HG03558 (cell line): Measurements from ENCODE around the gene NCOA3.
"Not testable (repeated sequence)": the region's sequence is repeated elsewhere in the genome, so short reads cannot be mapped to it uniquely, and the experiment has no call there.

ENCODE experiments used
- ATAC-seq: cut with Tn5 transposase; IDR thresholded peaks from one replicate; pipeline ENCODE4 v1.9.1; 2021; ENCODE audit warnings: moderate number of reproducible peaks; ENCODE audit not compliant: unreplicated experiment; ENCODE audit errors: extremely low read depth

The NCOA3 gene

GRCh38 chr20:47557791-47558190 is 56.1 kb downstream of the NCOA3 start:
- no peak for ATAC-seq

GRCh38 chr20:47558295-47559066 is 56.8 kb downstream of the NCOA3 start:
- no peak for ATAC-seq

- no peak for ATAC-seq
Observed at GRCh38 chr20:47559141-47559540, 57.5 kb downstream of the NCOA3 start.

- no peak for ATAC-seq
Observed at GRCh38 chr20:47561180-47561579, 59.5 kb downstream of the NCOA3 start.

- no peak for ATAC-seq
Observed at GRCh38 chr20:47561603-47562583, 60.2 kb downstream of the NCOA3 start.

- ATAC-seq, result no peak
Observed at GRCh38 chr20:47566269-47566668, 64.6 kb downstream of the NCOA3 start.

GRCh38 chr20:47568019-47568418 is 66.3 kb downstream of the NCOA3 start:
- no peak for ATAC-seq

- ATAC-seq, result no peak
Observed at GRCh38 chr20:47568837-47569410, 67.2 kb downstream of the NCOA3 start.

- ATAC-seq, result no peak
Observed at GRCh38 chr20:47571426-47571825, 69.7 kb downstream of the NCOA3 start.

- no peak for ATAC-seq
Observed at GRCh38 chr20:47572105-47572729, 70.5 kb downstream of the NCOA3 start.

GRCh38 chr20:47573559-47573958 is 71.9 kb downstream of the NCOA3 start:
- ATAC-seq, result no peak

GRCh38 chr20:47574616-47575364 is 73.1 kb downstream of the NCOA3 start:
- ATAC-seq, result no peak

- ATAC-seq, result no peak
Observed at GRCh38 chr20:47576516-47577033, 74.9 kb downstream of the NCOA3 start.

- no peak for ATAC-seq
Observed at GRCh38 chr20:47577314-47577713, 75.6 kb downstream of the NCOA3 start.

- no peak for ATAC-seq
Observed at GRCh38 chr20:47578543-47578942, 76.9 kb downstream of the NCOA3 start.

- not testable (repeated sequence) for ATAC-seq
Observed at GRCh38 chr20:47580686-47581085, 79.0 kb downstream of the NCOA3 start.

GRCh38 chr20:47581090-47581489 is 79.4 kb downstream of the NCOA3 start:
- ATAC-seq, result no peak

GRCh38 chr20:47583551-47583950 is 81.9 kb downstream of the NCOA3 start:
- ATAC-seq, result no peak

GRCh38 chr20:47585087-47585747 is 83.5 kb downstream of the NCOA3 start:
- ATAC-seq, result no peak
